Measurements from ENCODE around the gene IDH2.

Gene IDH2

DNA sequence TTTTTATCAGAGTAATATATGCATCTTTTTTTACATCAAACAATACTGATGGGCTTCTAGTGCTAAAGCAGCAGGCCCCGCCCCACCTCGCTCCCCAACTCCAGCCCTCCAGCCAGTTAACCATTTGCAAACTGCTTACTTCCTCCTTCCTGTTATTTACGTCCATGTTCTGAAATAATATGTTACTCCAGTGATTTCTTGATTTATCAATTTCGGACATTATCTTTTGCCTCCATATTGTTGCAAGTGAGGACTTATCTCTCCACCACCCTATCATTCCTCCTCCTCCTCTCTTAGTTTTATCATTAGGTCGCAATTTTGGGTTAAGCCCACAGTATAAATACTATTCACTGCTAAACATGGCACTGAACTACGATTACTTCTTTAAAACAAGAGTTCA, 61.6 kb downstream of the IDH2 start:
- H3K27me3 ChIP-seq (replicated peaks; ENCODE audit: control insufficient read depth, insufficient read depth, low read length): no peaks in the 10 kb centered on the region
- H3K4me3 ChIP-seq (replicated peaks; ENCODE audit: low read depth, low read length): no peak overlapping the region
- TF ChIP-seq, protein P1, sequence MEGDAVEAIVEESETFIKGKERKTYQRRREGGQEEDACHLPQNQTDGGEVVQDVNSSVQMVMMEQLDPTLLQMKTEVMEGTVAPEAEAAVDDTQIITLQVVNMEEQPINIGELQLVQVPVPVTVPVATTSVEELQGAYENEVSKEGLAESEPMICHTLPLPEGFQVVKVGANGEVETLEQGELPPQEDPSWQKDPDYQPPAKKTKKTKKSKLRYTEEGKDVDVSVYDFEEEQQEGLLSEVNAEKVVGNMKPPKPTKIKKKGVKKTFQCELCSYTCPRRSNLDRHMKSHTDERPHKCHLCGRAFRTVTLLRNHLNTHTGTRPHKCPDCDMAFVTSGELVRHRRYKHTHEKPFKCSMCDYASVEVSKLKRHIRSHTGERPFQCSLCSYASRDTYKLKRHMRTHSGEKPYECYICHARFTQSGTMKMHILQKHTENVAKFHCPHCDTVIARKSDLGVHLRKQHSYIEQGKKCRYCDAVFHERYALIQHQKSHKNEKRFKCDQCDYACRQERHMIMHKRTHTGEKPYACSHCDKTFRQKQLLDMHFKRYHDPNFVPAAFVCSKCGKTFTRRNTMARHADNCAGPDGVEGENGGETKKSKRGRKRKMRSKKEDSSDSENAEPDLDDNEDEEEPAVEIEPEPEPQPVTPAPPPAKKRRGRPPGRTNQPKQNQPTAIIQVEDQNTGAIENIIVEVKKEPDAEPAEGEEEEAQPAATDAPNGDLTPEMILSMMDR (IDR thresholded peaks at IDR 0.05; ENCODE audit: insufficient read depth, low read length, poor library complexity, severe bottlenecking): no peak

DNA sequence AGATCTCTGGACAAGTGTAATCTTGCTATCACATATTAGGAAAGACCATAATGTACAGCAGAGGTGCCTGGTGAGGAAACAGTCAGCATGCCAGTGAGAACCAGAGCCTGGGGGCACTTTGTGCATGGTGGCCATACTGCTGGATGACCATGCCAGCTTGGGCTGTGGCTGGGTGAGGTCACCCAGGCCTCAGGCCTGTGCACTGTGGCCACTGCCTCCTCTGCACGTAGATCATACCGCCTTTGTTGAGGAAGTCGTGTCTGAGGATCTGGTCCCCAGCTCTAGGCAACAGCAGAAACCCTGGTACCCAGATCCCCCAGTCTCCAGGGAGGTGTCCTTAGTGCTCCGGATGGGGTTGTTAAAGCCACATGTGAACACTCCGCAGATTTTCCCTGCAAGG, 62.3 kb downstream of the IDH2 start:
- no peaks in the 10 kb centered on the region for H3K27me3 ChIP-seq (replicated peaks; ENCODE audit: control insufficient read depth, insufficient read depth, low read length)
- TF ChIP-seq, protein P1 (IDR thresholded peaks at IDR 0.05; ENCODE audit: insufficient read depth, low read length, poor library complexity, severe bottlenecking): no peak
- H3K36me3 ChIP-seq (ENCODE audit: control insufficient read depth, insufficient read depth, low read length): peaks cover 4% of the 10 kb centered on the region; the same call in 1 of the 2 replicates
- no peak overlapping the region for H3K4me3 ChIP-seq (replicated peaks; ENCODE audit: low read depth, low read length)
- DNase-seq (ENCODE audit: extremely low read depth, insufficient read length): no peak

More for the DNA sequence above, 61.6 kb downstream of the IDH2 start:
- no peak for DNase-seq (ENCODE audit: extremely low read depth, insufficient read length)
- peaks cover 4% of the 10 kb centered on the region for H3K36me3 ChIP-seq (ENCODE audit: control insufficient read depth, insufficient read depth, low read length)

DNA sequence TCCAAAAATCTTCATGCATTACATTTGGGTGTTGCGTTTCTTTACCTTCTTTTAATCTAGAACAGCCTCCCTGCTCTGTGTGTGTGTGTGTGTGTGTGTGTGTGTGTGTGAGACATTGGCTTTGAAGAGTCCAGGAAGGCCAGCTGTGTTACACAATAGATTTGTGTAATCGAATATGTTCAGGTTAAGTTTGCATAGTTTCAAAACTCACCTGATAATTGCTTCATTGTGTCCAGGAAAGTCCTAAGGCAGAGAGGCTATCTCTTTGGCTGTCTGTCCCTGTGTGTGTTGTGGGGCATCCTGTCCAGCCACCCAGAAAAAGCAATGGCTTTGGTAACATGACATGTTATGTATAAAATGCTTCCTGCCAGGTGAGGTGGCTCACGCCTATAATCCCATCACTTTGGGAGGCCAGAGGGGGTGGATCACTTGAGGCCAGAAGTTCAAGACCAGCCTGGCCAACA, 63.6 kb downstream of the IDH2 start:
- Histone ChIP-seq H3K27me3 (replicated peaks; ENCODE audit: control insufficient read depth, insufficient read depth, low read length) (no peaks in the 10 kb centered on the region), H3K4me3 (replicated peaks; ENCODE audit: low read depth, low read length) (no peak overlapping the region), H3K36me3 (ENCODE audit: control insufficient read depth, insufficient read depth, low read length) (no peaks in the 10 kb centered on the region; the same call in 1 of the 2 replicates)
- no peak for DNase-seq (ENCODE audit: extremely low read depth, insufficient read length)
- TF ChIP-seq, protein P1 (IDR thresholded peaks at IDR 0.05; ENCODE audit: insufficient read depth, low read length, poor library complexity, severe bottlenecking): no peak

DNA sequence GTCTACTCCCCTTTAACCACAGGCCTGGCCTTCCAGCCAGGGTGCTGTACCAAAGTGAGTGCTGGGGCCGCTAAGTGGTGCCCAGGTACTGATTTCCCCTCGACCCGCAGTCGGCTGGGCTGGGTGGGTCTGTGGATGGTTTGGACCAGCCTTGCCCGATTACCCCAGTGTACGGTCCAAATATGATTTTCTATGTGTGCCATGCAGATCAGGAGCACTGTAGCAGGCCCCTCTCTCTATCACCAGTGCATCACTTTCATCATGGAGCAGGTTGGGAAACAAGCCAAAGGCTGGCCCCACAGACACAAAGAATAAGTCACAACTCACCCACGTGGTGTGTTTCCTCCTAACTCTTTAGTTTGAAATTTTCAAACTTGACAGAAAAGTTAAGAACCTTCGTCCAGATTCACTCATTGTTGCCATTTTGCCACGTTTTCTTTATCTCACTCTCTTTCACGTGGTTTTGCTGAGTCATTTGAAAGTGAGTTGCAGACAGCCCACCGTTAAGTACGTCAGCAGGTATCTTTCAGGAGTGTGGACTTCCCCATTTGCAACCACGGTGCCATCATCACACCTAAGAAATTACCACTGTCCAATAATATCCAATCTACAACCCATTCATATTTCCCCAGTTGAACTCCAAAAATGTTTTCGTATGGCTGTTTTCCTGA, 64.2 kb downstream of the IDH2 start:
- TF ChIP-seq, protein P1 (IDR thresholded peaks at IDR 0.05; ENCODE audit: insufficient read depth, low read length, poor library complexity, severe bottlenecking): no peak
- Histone ChIP-seq H3K27me3 (replicated peaks; ENCODE audit: control insufficient read depth, insufficient read depth, low read length) (no peaks in the 10 kb centered on the region), H3K4me3 (replicated peaks; ENCODE audit: low read depth, low read length) (no peak overlapping the region), H3K36me3 (ENCODE audit: control insufficient read depth, insufficient read depth, low read length) (no peaks in the 10 kb centered on the region; the same call in 1 of the 2 replicates)
- DNase-seq (ENCODE audit: extremely low read depth, insufficient read length): peak; percentile 74

DNA sequence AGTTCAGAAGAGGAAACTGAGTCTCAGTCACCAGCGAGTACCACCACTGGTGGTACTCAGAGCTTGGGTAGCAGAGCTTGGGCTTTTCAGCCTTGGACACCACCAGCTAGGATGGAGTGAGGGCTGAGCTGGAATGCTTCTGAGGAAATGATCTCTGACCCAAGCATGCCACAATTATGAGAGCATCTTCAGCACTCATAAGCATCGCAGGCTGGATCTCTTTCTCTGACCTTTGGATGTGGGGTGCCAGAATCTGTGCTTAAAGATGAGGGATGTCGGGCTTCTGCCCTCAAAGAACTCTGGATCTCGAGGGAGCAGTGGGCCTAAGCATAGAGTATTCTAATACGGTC, 64.8 kb downstream of the IDH2 start:
- DNase-seq (ENCODE audit: extremely low read depth, insufficient read length): no peak
- Histone ChIP-seq H3K4me3 (replicated peaks; ENCODE audit: low read depth, low read length) (no peak overlapping the region), H3K36me3 (ENCODE audit: control insufficient read depth, insufficient read depth, low read length) (no peaks in the 10 kb centered on the region; the same call in 1 of the 2 replicates), H3K27me3 (replicated peaks; ENCODE audit: control insufficient read depth, insufficient read depth, low read length) (no peaks in the 10 kb centered on the region)
- TF ChIP-seq, protein P1 (IDR thresholded peaks at IDR 0.05; ENCODE audit: insufficient read depth, low read length, poor library complexity, severe bottlenecking): no peak

Data from GM06990 (cell line).